ENCODE results near the gene EPS8L3. TPM values are rescaled to one million over a fixed set of nuclear protein-coding genes. Genes with fewer than 3 reads are reported as not detected.

Gene EPS8L3
- total RNA-seq, 4 donors from 2014 or later, result 0.19 TPM; not detected in 3

DNA sequence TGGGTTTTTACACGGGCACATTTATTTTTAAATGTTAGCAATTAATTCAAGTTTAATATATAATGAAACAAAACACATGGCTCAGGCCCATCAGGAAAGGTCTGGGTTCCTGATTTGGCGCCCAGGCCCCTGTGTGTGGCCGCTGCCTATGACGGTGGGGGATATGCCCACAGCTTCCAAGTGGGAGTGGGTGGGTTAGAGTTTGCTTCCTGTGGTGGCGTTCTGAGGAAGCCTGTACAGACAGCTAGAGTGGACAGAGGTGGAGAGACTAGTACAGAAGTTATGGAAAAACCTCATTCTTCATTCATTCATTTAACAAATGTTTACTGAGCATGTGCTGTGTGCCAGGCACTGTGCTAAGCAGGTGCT is 22.4 kb upstream of the EPS8L3 start:
- Histone ChIP-seq H3K27ac (peak overlapping the region in 3 of 4 donors; percentile 23 to 79 (median 68)), H3K36me3 (no peaks in the 10 kb centered on the region), H3K9me3 (no peaks in the 10 kb centered on the region), H3K4me1 (peaks cover 9 to 82% (median 50%) of the 10 kb centered on the region in 3 donors), H3K4me3 (no peak overlapping the region), H3K27me3 (no peaks in the 10 kb centered on the region)
- TF ChIP-seq, protein P1, sequence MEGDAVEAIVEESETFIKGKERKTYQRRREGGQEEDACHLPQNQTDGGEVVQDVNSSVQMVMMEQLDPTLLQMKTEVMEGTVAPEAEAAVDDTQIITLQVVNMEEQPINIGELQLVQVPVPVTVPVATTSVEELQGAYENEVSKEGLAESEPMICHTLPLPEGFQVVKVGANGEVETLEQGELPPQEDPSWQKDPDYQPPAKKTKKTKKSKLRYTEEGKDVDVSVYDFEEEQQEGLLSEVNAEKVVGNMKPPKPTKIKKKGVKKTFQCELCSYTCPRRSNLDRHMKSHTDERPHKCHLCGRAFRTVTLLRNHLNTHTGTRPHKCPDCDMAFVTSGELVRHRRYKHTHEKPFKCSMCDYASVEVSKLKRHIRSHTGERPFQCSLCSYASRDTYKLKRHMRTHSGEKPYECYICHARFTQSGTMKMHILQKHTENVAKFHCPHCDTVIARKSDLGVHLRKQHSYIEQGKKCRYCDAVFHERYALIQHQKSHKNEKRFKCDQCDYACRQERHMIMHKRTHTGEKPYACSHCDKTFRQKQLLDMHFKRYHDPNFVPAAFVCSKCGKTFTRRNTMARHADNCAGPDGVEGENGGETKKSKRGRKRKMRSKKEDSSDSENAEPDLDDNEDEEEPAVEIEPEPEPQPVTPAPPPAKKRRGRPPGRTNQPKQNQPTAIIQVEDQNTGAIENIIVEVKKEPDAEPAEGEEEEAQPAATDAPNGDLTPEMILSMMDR (IDR thresholded peaks at IDR 0.05), result no peak
- TF ChIP-seq POLR2A (IDR thresholded peaks at IDR 0.05), result no peak
- no peak for DNase-seq
- WGBS, 2 donors, result 66 to 75% methylated on average over 5 of the region's 5 CpGs
- intact Hi-C loops (cut with DNase I), result no loop called here

DNA sequence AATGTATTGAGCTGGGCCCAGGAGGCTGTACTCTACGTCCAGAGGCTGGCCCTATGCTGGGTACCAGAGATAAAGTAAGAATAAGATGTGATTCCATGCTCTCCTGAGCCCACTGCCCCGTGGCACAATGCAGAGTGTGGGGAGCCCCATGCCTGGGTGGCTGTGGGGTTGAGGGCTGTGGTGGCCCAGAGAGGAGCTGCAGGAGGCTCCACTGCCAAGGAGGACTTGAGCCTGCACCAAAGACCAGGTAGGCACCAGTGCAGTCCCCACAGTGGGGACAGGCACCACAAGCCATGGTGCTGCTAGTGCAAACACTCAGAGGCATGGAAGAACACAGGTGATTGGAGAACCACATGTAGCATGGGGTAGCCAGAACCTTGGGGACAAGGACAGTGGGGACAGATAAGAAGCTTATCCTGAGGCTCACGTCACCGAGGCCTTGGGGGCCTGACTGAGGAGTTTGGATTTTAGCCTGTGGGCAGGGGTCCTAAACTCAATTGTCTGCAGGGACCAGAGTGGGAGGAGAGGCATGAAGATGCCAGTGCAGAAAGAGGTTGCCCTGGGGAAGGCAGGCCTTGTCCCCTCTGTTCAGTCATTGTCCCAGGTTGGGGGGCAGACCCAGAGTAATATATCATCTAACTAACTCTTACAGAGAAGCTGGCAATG is 21.9 kb upstream of the EPS8L3 start:
- peaks cover 9 to 76% (median 48%) of the 10 kb centered on the region in 3 donors for H3K4me1 ChIP-seq
- DNase-seq, result no peak
- H3K4me3 ChIP-seq, result no peak overlapping the region
- H3K27me3 ChIP-seq, result no peaks in the 10 kb centered on the region
- H3K27ac ChIP-seq, result no peak overlapping the region
- 82 to 90% methylated on average over 3 to 4 of the region's 4 CpGs for WGBS, 2 donors
- no peaks in the 10 kb centered on the region for H3K36me3 ChIP-seq
- TF ChIP-seq POLR2A (IDR thresholded peaks at IDR 0.05), result no peak
- TF ChIP-seq, protein P1 (IDR thresholded peaks at IDR 0.05), result no peak
- no peaks in the 10 kb centered on the region for H3K9me3 ChIP-seq
- intact Hi-C loops (cut with DNase I), result no loop called here

DNA sequence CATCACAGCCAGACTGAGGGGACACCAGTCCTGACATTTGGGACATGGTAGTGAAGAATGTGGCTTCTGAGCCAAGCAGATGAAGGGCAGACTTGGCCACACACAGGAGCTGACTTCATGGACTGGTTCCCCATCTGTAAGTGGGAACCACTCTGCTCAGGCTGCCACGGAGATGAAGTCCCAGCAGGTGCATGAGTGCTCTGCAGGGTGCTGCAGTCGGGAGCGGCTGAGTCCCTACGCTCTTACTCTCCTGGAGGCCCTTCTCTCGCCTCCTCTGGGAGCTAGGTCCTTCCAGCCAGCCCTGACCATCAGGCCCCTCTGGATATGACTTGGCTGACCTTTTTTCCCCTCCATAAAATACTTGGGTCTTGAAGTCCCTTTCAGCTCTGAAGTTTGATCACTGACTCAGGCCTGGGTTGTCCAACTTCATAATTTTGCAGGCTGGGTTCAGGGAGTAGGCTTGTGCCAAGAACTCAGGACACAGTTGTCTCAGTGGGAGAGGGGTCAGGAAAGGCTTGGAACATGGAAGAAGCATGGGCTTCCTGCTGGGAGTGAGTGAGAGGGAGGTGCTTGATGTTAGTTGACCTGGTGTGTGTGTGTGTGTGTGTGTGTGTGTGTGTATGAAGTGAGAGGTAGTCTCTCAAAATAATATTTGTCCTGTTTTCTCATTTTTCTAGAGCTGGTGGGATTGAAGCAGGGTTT is 21.0 kb upstream of the EPS8L3 start:
- TF ChIP-seq POLR2A (IDR thresholded peaks at IDR 0.05), result no peak
- TF ChIP-seq, protein P1 (IDR thresholded peaks at IDR 0.05), result no peak
- no peak for DNase-seq
- Histone ChIP-seq H3K4me1 (peaks cover 9 to 68% (median 44%) of the 10 kb centered on the region in 3 donors), H3K36me3 (no peaks in the 10 kb centered on the region), H3K27ac (no peak overlapping the region), H3K9me3 (no peaks in the 10 kb centered on the region), H3K4me3 (no peak overlapping the region), H3K27me3 (no peaks in the 10 kb centered on the region)
- intact Hi-C loops (cut with DNase I), result no loop called here
- 96% methylated on average over 5 of the region's 5 CpGs; no CpG with 5 or more reads in 1 of the 2 donors for WGBS, 2 donors

DNA sequence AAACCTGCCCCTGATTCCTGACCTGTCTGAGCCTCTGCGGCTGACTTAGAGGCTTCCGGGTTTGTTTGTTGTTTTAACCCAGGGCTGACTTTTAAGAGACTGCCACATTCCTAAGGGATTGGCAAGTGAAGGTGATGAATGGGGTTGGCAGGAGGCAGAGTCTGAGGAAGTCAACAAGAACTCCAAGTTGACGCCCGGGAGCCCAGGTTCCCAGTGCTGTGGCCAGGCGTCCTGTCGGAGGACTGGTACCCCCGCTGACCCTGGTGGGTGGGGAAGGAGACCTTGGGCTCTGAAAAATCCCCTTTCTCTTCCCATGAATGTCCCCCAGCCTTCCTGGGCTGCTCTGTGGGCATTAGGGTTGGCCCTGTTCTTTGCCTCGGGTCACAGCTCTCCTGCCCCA is 19.7 kb upstream of the EPS8L3 start:
- Histone ChIP-seq H3K4me3 (no peak overlapping the region), H3K27ac (peak overlapping the region; percentile 63 to 76 (median 68)), H3K27me3 (no peaks in the 10 kb centered on the region), H3K4me1 (peaks cover 9 to 62% (median 42%) of the 10 kb centered on the region in 3 donors), H3K36me3 (no peaks in the 10 kb centered on the region), H3K9me3 (no peaks in the 10 kb centered on the region)
- no peak for DNase-seq
- intact Hi-C loops (cut with DNase I), result no loop called here
- TF ChIP-seq, protein P1 (IDR thresholded peaks at IDR 0.05), result no peak
- no peak for TF ChIP-seq POLR2A (IDR thresholded peaks at IDR 0.05)
- WGBS, 2 donors, result 16 to 53% methylated on average over 3 of the region's 8 CpGs

DNA sequence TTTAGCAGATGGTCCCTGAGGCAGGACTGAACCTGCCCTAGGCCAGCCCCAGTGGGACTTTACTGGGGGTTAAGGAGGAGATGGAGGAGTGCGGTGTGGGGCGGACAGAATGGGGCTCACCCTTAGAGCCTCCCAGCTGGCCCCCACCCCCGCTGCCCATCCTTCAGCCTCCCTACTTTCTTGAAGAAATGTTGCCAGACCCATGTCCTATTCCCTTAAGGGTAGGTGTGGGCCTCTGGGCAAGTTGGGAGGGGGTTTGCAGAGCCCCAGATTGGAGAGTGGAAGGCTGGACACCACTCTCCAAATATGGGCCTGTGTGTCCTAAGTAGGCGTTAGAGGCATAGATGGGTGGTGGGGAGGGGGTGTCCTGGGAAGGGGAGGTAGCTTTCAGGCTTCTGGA is 19.2 kb upstream of the EPS8L3 start:
- H3K9me3 ChIP-seq, result no peaks in the 10 kb centered on the region
- H3K27me3 ChIP-seq, result no peaks in the 10 kb centered on the region
- 68% methylated on average over 3 of the region's 4 CpGs; no CpG with 5 or more reads in 1 of the 2 donors for WGBS, 2 donors
- TF ChIP-seq POLR2A (IDR thresholded peaks at IDR 0.05), result no peak
- TF ChIP-seq, protein P1 (IDR thresholded peaks at IDR 0.05), result no peak
- peaks cover 9 to 57% (median 42%) of the 10 kb centered on the region in 3 donors for H3K4me1 ChIP-seq
- peak overlapping the region; percentile 63 to 76 (median 68) for H3K27ac ChIP-seq
- H3K4me3 ChIP-seq, result no peak overlapping the region
- H3K36me3 ChIP-seq, result no peaks in the 10 kb centered on the region
- DNase-seq, result no peak
- intact Hi-C loops (cut with DNase I), result no loop called here

All from esophagus squamous epithelium (tissue), 5 donors.